Gastrocnemius medialis (tissue), 4 donors: Measurements from ENCODE around the gene RMND5A.

Source experiments
- CTCF ChIP-seq, 5 experiments: fragments of 450-650 bp in 3 of 5; fragments of 200-600 bp in 2 of 5; sonication (generic) in 2 of 5; IDR thresholded peaks in 4 of 5; conservative IDR thresholded peaks in 1 of 5; 1 replicate in 4 of 5; 2 replicates in 1 of 5; pipeline ENCODE4 v1.5.1; 2016 to 2019; ENCODE audit warnings: antibody characterized with exemption in 5 of 5, mild to moderate bottlenecking in 3 of 5, moderate library complexity in 3 of 5
- POLR2A ChIP-seq, 2 donors: fragments of 450-650 bp; IDR thresholded peaks; one replicate each; pipeline ENCODE4 v1.6.1; 2017; ENCODE audit warnings: antibody characterized with exemption in 2 of 2, mild to moderate bottlenecking in 2 of 2, moderate library complexity in 2 of 2

- TF ChIP-seq CTCF (IDR thresholded peaks at IDR 0.05 in 4 of 5, conservative IDR thresholded peaks at IDR 0.05 in 1 of 5) (no peak), POLR2A (IDR thresholded peaks at IDR 0.05) (no peak)
These were observed 101.8 kb downstream of the RMND5A start for GRCh38 chr2:86821842-86822241.
